Smooth muscle cell (in vitro differentiated cells): ENCODE measurements around the gene IL23A. TPM values are rescaled to one million over a fixed set of nuclear protein-coding genes. Genes with fewer than 3 reads are reported as not detected.
"Not testable (repeated sequence)": the region's sequence is repeated elsewhere in the genome, so short reads cannot be mapped to it uniquely, and the experiment has no call there.

Experiments
- DNase-seq: peaks from one replicate; lab custom pipeline; 2025; ENCODE audit not compliant: unreplicated experiment; lab: John Stamatoyannopoulos, UW
- H2AFZ ChIP-seq: fragments of 200-600 bp; sonication (generic); 2 replicates; pipeline ENCODE4 v1.6.0; 2016; ENCODE audit warnings: antibody characterized with exemption, low read depth, mild to moderate bottlenecking
- H3F3A ChIP-seq: fragments of 200-600 bp; sonication (generic); 2 replicates; pipeline ENCODE4 v1.6.0; 2017; ENCODE audit warnings: antibody characterized with exemption, low read depth
- H3K27ac ChIP-seq: fragments of 200-600 bp; sonication (generic); 2 replicates; pipeline ENCODE4 v1.5.1; 2016; ENCODE audit warnings: low read depth, mild to moderate bottlenecking
- H3K27me3 ChIP-seq: fragments of 200-600 bp; sonication (generic); 2 replicates; pipeline ENCODE4 v1.6.1; 2016; ENCODE audit warnings: low read depth, mild to moderate bottlenecking
- H3K36me3 ChIP-seq: fragments of 200-600 bp; sonication (generic); 2 replicates; pipeline ENCODE4 v1.5.1; 2016; ENCODE audit warnings: low read depth
- H3K4me1 ChIP-seq: fragments of 200-600 bp; sonication (generic); 2 replicates; pipeline ENCODE4 v1.5.1; 2016; ENCODE audit warnings: low read depth
- H3K4me2 ChIP-seq: fragments of 200-600 bp; sonication (generic); 2 replicates; pipeline ENCODE4 v1.6.0; 2016; ENCODE audit warnings: mild to moderate bottlenecking
- H3K4me3 ChIP-seq: fragments of 200-600 bp; sonication (generic); 2 replicates; pipeline ENCODE4 v1.5.1; 2016; ENCODE audit warnings: mild to moderate bottlenecking
- H3K79me2 ChIP-seq: fragments of 200-600 bp; sonication (generic); 2 replicates; pipeline ENCODE4 v1.6.0; 2016; ENCODE audit warnings: low read depth, mild to moderate bottlenecking
- H3K9ac ChIP-seq: fragments of 200-600 bp; sonication (generic); 2 replicates; pipeline ENCODE4 v1.6.0; 2016; ENCODE audit warnings: low read depth
- H3K9me3 ChIP-seq: fragments of 200-600 bp; sonication (generic); replicated peaks from 2 replicates; pipeline ENCODE4 v1.5.1; 2016; ENCODE audit warnings: low read depth
- H4K20me1 ChIP-seq: fragments of 200-600 bp; sonication (generic); 2 replicates; pipeline ENCODE4 v1.6.0; 2016; ENCODE audit warnings: low read depth
- WGBS: methylation state at CpG from one replicate; pipeline ENCODE4 v1.1.7; 2016; ENCODE audit warnings: low lambda C conversion rate; 5-methylcytosine and 5-hydroxymethylcytosine counted together
- polyA plus RNA-seq: library from polyadenylated mRNA; unstranded; fragments of >200 nt; fragmentation: Nextera tagmentation; extraction: Ambion mirVana; gene quantifications from 2 replicates; pipeline ENCODE4 v1.2.1, GENCODE V29; 2016
- total RNA-seq: library from RNA; depleted of rRNA; stranded (reverse); fragments of >200 nt; gene quantifications from 2 replicates; pipeline ENCODE4 v1.2.3, GENCODE V29; 2014
- TF ChIP-seq, protein P1 (sequence below): fragments of 200-600 bp; sonication (generic); IDR thresholded peaks from 2 replicates; pipeline ENCODE4 v1.5.1; 2017; ENCODE audit warnings: borderline replicate concordance, mild to moderate bottlenecking, antibody characterized with exemption; ENCODE audit not compliant: insufficient read depth, poor library complexity, severe bottlenecking

The IL23A gene
- total and polyA plus RNA-seq, 2 experiments from 2014 or later: 0.35 to 0.54 TPM

DNA sequence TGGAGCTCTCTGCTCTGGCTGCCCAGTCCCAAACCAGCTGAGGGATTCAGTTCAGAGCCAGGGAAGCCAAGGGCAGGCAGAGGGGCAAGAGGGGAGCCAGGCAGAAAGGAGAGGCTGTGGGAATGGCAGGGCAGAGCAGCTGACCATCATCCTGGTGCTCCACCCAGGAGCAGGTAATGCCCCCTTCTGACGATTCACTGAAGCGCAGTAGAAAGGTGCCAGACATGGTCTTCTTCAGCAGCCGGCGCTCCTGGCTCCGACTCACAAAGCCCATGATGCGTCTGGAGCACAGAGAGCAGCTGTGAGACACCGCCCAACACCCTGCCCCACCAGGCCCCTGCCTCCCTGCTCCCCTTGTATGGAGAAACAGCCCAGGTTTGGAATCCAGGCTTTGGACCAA is 8.0 kb downstream of the IL23A start:
- 91% methylated on average over 7 of the region's 7 CpGs for WGBS
- Histone ChIP-seq H4K20me1 (no peaks in the 10 kb centered on the region), H3K4me3 (no peak overlapping the region), H3K9ac (no peak overlapping the region), H2AFZ (no peak overlapping the region), H3K27me3 (no peaks in the 10 kb centered on the region), H3F3A (no peaks in the 10 kb centered on the region), H3K27ac (no peak overlapping the region), H3K79me2 (no peaks in the 10 kb centered on the region), H3K4me1 (no peaks in the 10 kb centered on the region), H3K36me3 (peaks cover 15% of the 10 kb centered on the region), H3K4me2 (no peak overlapping the region), H3K9me3 (no peaks in the 10 kb centered on the region)
- TF ChIP-seq, protein P1, sequence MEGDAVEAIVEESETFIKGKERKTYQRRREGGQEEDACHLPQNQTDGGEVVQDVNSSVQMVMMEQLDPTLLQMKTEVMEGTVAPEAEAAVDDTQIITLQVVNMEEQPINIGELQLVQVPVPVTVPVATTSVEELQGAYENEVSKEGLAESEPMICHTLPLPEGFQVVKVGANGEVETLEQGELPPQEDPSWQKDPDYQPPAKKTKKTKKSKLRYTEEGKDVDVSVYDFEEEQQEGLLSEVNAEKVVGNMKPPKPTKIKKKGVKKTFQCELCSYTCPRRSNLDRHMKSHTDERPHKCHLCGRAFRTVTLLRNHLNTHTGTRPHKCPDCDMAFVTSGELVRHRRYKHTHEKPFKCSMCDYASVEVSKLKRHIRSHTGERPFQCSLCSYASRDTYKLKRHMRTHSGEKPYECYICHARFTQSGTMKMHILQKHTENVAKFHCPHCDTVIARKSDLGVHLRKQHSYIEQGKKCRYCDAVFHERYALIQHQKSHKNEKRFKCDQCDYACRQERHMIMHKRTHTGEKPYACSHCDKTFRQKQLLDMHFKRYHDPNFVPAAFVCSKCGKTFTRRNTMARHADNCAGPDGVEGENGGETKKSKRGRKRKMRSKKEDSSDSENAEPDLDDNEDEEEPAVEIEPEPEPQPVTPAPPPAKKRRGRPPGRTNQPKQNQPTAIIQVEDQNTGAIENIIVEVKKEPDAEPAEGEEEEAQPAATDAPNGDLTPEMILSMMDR: no peak
- DNase-seq: no peak

DNA sequence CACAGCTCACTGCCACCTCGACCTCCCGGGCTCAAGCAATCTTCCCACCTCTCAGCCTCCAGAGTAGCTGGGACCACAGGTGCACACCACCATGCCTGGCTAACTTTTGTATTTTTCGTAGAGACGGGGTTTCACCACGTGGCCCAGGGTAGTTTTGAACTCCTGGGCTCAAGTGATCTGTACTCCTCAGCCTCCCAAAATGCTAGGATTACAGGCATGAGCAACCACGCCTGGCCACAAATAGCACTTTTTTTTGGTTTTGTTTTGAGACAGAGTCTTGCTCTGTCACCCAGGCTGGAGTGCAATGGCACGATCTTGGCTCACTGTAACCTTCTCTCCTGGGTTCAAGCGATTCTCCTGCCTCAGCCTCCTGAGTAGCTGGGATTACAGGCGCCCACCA is 8.6 kb downstream of the IL23A start:
- not testable (repeated sequence) for H3K27me3 ChIP-seq, H3K4me1 ChIP-seq, H2AFZ ChIP-seq, H3K4me2 ChIP-seq, H3K9me3 ChIP-seq, H4K20me1 ChIP-seq, H3K79me2 ChIP-seq, H3K9ac ChIP-seq, H3K27ac ChIP-seq, H3F3A ChIP-seq, DNase-seq, H3K4me3 ChIP-seq
- 97% methylated on average over 9 of the region's 9 CpGs for WGBS
- peaks cover 15% of the 10 kb centered on the region for H3K36me3 ChIP-seq

- Histone ChIP-seq H3F3A (no peaks in the 10 kb centered on the region), H3K79me2 (no peaks in the 10 kb centered on the region), H3K36me3 (peaks cover 15% of the 10 kb centered on the region), H3K9me3 (no peaks in the 10 kb centered on the region), H3K4me1 (no peaks in the 10 kb centered on the region), H3K27ac (no peak overlapping the region), H3K4me2 (no peak overlapping the region), H2AFZ (no peak overlapping the region), H3K27me3 (no peaks in the 10 kb centered on the region), H3K9ac (no peak overlapping the region), H4K20me1 (peaks cover 3% of the 10 kb centered on the region), H3K4me3 (no peak overlapping the region)
- 97% methylated on average over 5 of the region's 5 CpGs for WGBS
- no peak for DNase-seq
- TF ChIP-seq, protein P1: no peak
These were observed 10.1 kb downstream of the IL23A start for GRCh38 chr12:56348776-56349175.

DNA sequence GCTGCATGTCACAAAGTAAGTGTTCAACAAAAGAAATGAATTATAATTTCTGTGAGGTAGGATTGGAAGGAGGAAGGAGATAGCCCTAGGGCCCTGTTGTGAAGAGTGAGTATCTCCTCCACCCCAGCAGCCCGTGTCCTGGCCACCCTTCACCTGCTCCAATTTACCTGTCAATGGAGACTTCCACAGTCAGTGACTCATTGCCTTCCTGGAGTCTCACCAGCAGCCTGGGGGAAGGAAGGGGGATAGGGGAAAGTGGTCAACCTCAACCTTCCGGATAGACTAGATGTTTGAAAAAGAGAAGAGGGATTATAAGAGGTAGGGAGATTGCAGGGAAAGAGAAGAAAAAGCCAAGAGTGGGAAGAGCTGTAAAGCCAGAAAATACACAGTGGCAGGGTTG is 12.0 kb downstream of the IL23A start:
- H3K36me3 ChIP-seq: peaks cover 23% of the 10 kb centered on the region
- no peak overlapping the region for H3K27ac ChIP-seq
- no peak for DNase-seq
- H2AFZ ChIP-seq: no peak overlapping the region
- H3K9ac ChIP-seq: no peak overlapping the region
- TF ChIP-seq, protein P1: no peak
- H3F3A ChIP-seq: no peaks in the 10 kb centered on the region
- WGBS: 60% methylated on average over 2 of the region's 2 CpGs
- H3K4me2 ChIP-seq: no peak overlapping the region
- H3K27me3 ChIP-seq: no peaks in the 10 kb centered on the region
- H3K4me1 ChIP-seq: no peaks in the 10 kb centered on the region
- H3K79me2 ChIP-seq: no peaks in the 10 kb centered on the region
- peaks cover 6% of the 10 kb centered on the region for H4K20me1 ChIP-seq
- H3K4me3 ChIP-seq: no peak overlapping the region
- no peaks in the 10 kb centered on the region for H3K9me3 ChIP-seq
